Measurements from ENCODE around the gene IDH3A.
"Not testable (repeated sequence)": the region's sequence is repeated elsewhere in the genome, so short reads cannot be mapped to it uniquely, and the experiment has no call there.

- TF ChIP-seq TCF4 (CRISPR knock-in tag; IDR thresholded peaks at IDR 0.05; ENCODE audit: borderline replicate concordance); CSDC2 (CRISPR knock-in tag; IDR thresholded peaks at IDR 0.05); ZNF565 (CRISPR knock-in tag; conservative IDR thresholded peaks at IDR 0.05; ENCODE audit: low read depth); CREB5 (CRISPR knock-in tag; IDR thresholded peaks at IDR 0.05; ENCODE audit: low read depth); ZFP3 (CRISPR knock-in tag; IDR thresholded peaks at IDR 0.05); TOX (CRISPR knock-in tag; IDR thresholded peaks at IDR 0.05; ENCODE audit: borderline replicate concordance); ARNTL (CRISPR knock-in tag; IDR thresholded peaks at IDR 0.05; ENCODE audit: borderline replicate concordance, low read depth); ZC3H10 (CRISPR knock-in tag; IDR thresholded peaks at IDR 0.05); ISL1 (CRISPR knock-in tag; IDR thresholded peaks at IDR 0.05); PATZ1 (CRISPR knock-in tag; IDR thresholded peaks at IDR 0.05; ENCODE audit: borderline replicate concordance); OSR1 (CRISPR knock-in tag; IDR thresholded peaks at IDR 0.05); ZNF70 (CRISPR knock-in tag; IDR thresholded peaks at IDR 0.05); ZNF8 (CRISPR knock-in tag; IDR thresholded peaks at IDR 0.05); POU6F1 (CRISPR knock-in tag; IDR thresholded peaks at IDR 0.05; ENCODE audit: borderline replicate concordance, low read depth): not testable (repeated sequence)
Measured at GRCh38 chr15:78151075-78151474, 1.9 kb downstream of the IDH3A start.

Measured in SK-N-SH treated with all-trans-retinoic acid at 6 μM for 48 hours (cell line).